ENCODE data around the gene CNNM4. TPM values are rescaled to one million over a fixed set of nuclear protein-coding genes. Genes with fewer than 3 reads are reported as not detected.
"Not testable (repeated sequence)": the region's sequence is repeated elsewhere in the genome, so short reads cannot be mapped to it uniquely, and the experiment has no call there.

CNNM4 gene
- total RNA-seq, 2 experiments from 2014 or later, result 7.2 to 8.4 TPM

- CTCF ChIA-PET, result interaction anchor here (0.7 to 3.2 kb wide), 7 partner anchors 8 to 220 kb away, joined by 3 to 17 read pairs (median 3); partner anchors contain the start of gene ANKRD39
- POLR2A ChIA-PET, result interaction anchor here (0.5 to 1.3 kb wide), 7 partner anchors 13 to 338 kb away, joined by 3 to 6 read pairs (median 4); partner anchors contain the start of genes ANKRD39, CNNM3 and CNNM4
Measured at GRCh38 chr2:96773922-96774321, 13.2 kb downstream of the CNNM4 start.

GRCh38 chr2:96775160-96775559 lies 14.5 kb downstream of the CNNM4 start:
- CTCF ChIA-PET, result interaction anchor here (3.2 kb wide), 1 partner anchor 13 kb away, joined by 17 read pairs; no protein-coding TSS in a partner anchor
- POLR2A ChIA-PET, result no interaction called here

- ChIA-PET CTCF (no interaction called here), POLR2A (no interaction called here)
Measured at GRCh38 chr2:96783388-96783787, 22.7 kb downstream of the CNNM4 start.

GRCh38 chr2:96787411-96787810 lies 26.7 kb downstream of the CNNM4 start:
- ChIA-PET CTCF (no interaction called here), POLR2A (no interaction called here)

GRCh38 chr2:96788442-96789244 lies 27.9 kb downstream of the CNNM4 start:
- ChIA-PET POLR2A (no interaction called here), CTCF (no interaction called here)

GRCh38 chr2:96789245-96789617 lies 28.5 kb downstream of the CNNM4 start:
- ChIA-PET CTCF (no interaction called here), POLR2A (interaction anchor here (0.6 kb wide), 1 partner anchor 449 kb away, joined by 3 read pairs; no protein-coding TSS in a partner anchor)

- CTCF ChIA-PET, result no interaction called here
- POLR2A ChIA-PET, result no interaction called here
Measured at GRCh38 chr2:96792772-96793749, 32.4 kb downstream of the CNNM4 start.

GRCh38 chr2:96795076-96795475 lies 34.4 kb downstream of the CNNM4 start:
- ChIA-PET CTCF (no interaction called here), POLR2A (no interaction called here)

GRCh38 chr2:96796497-96796896 lies 35.8 kb downstream of the CNNM4 start:
- POLR2A ChIA-PET, result not testable (repeated sequence)

GRCh38 chr2:96797066-96797625 lies 36.4 kb downstream of the CNNM4 start:
- CTCF ChIA-PET, result no interaction called here
- POLR2A ChIA-PET, result no interaction called here

More at GRCh38 chr2:96796497-96796896, 35.8 kb downstream of the CNNM4 start:
- CTCF ChIA-PET, result not testable (repeated sequence)

- POLR2A ChIA-PET, result no interaction called here
- CTCF ChIA-PET, result interaction anchor here (2.0 kb wide), 1 partner anchor 12 kb away, joined by 4 read pairs; no protein-coding TSS in a partner anchor
Measured at GRCh38 chr2:96798733-96799622, 38.3 kb downstream of the CNNM4 start.

GRCh38 chr2:96799623-96799935 lies 38.9 kb downstream of the CNNM4 start:
- POLR2A ChIA-PET, result no interaction called here
- CTCF ChIA-PET, result interaction anchor here (0.6 to 2.0 kb wide), 4 partner anchors 11 to 422 kb away, joined by 3 to 9 read pairs (median 4); no protein-coding TSS in a partner anchor

GRCh38 chr2:96800061-96801004 lies 39.6 kb downstream of the CNNM4 start:
- CTCF ChIA-PET, result interaction anchor here (0.6 to 2.0 kb wide), 14 partner anchors 10 to 855 kb away, joined by 3 to 9 read pairs (median 4); partner anchors contain the start of gene CNNM4
- POLR2A ChIA-PET, result interaction anchor here (0.5 kb wide), 1 partner anchor 13 kb away, joined by 3 read pairs; no protein-coding TSS in a partner anchor

GRCh38 chr2:96801005-96801785 lies 40.5 kb downstream of the CNNM4 start:
- ChIA-PET POLR2A (no interaction called here), CTCF (interaction anchor here (0.8 to 2.0 kb wide), 11 partner anchors 9 to 199 kb away, joined by 3 to 9 read pairs (median 4); partner anchors contain the start of gene CNNM4)

GRCh38 chr2:96801786-96802595 lies 41.3 kb downstream of the CNNM4 start:
- POLR2A ChIA-PET, result no interaction called here
- CTCF ChIA-PET, result interaction anchor here (0.6 to 1.2 kb wide), 4 partner anchors 15 to 51 kb away, joined by 3 to 4 read pairs (median 4); no protein-coding TSS in a partner anchor

- ChIA-PET POLR2A (no interaction called here), CTCF (interaction anchor here (0.6 to 1.2 kb wide), 3 partner anchors 15 to 44 kb away, joined by 3 to 4 read pairs (median 3); no protein-coding TSS in a partner anchor)
Measured at GRCh38 chr2:96802721-96803120, 42.0 kb downstream of the CNNM4 start.

All from activated CD8-positive, alpha-beta memory T cell treated with anti-CD3 and anti-CD28 coated beads for 36 hours (primary cell).